IMR-90 (cell line): Measurements from ENCODE around the gene MOCS2. TPM values are rescaled to one million over a fixed set of nuclear protein-coding genes. Genes with fewer than 3 reads are reported as not detected.
A peak's percentile ranks its signal among the peaks of the same experiment; 100 is the strongest.

Experiments
- ATAC-seq: fragments of 200-7000 bp; cut with Tn5 transposase; 2 replicates; pipeline ENCODE4 v1.9.1; 2020; ENCODE audit warnings: low read depth, mild to moderate bottlenecking, moderate library complexity
- BruUV-seq: library from RNA; stranded (reverse); fragments of 400-500 nt; replicated peaks from 2 replicates; lab custom pipeline; 2021; lab: Mats Ljungman, UMichigan
- CTCF ChIA-PET: fragments of 300-600 bp; formaldehyde crosslinking; extraction: SDS; loops from one replicate; lab custom pipeline; 2021; ENCODE audit warnings: antibody characterized with exemption; lab: Yijun Ruan, JAX
- POLR2A ChIA-PET: fragments of 300-600 bp; sonication (Branson Sonifier 250); formaldehyde crosslinking; loops from one replicate; lab custom pipeline; 2022; ENCODE audit warnings: antibody characterized with exemption; ENCODE audit not compliant: unreplicated experiment; lab: Charles Lee
- DNase-seq: peaks from one replicate; pipeline ENCODE4 v3.0.0; 2013
- H2AFZ ChIP-seq: replicated peaks from 2 replicates; pipeline ENCODE3; 2013; ENCODE audit warnings: low read length, mild to moderate bottlenecking; ENCODE audit not compliant: poor library complexity
- H2AK5ac ChIP-seq: 2 replicates; pipeline ENCODE4 v1.6.1; 2013; ENCODE audit warnings: low read depth, low read length, inconsistent platforms
- H2AK9ac ChIP-seq: replicated peaks from 2 replicates; pipeline ENCODE3; 2013; ENCODE audit warnings: mild to moderate bottlenecking, low read depth, low read length, moderate library complexity; ENCODE audit not compliant: poor library complexity
- H2BK120ac ChIP-seq: 2 replicates; pipeline ENCODE4 v1.6.1; 2013; ENCODE audit warnings: low read depth, low read length, inconsistent platforms
- H2BK15ac ChIP-seq: 3 replicates; pipeline ENCODE4 v1.6.1; 2013; ENCODE audit warnings: low read depth, low read length, inconsistent platforms
- H2BK20ac ChIP-seq: 2 replicates; pipeline ENCODE4 v1.6.1; 2013; ENCODE audit warnings: low read depth, mild to moderate bottlenecking, inconsistent platforms, low read length, moderate library complexity
- H2BK5ac ChIP-seq: 2 replicates; pipeline ENCODE4 v1.6.1; 2013; ENCODE audit warnings: mild to moderate bottlenecking, low read depth, low read length, inconsistent platforms; ENCODE audit not compliant: poor library complexity, severe bottlenecking
- H3K14ac ChIP-seq: replicated peaks from 2 replicates; pipeline ENCODE4 v1.6.1; 2013; ENCODE audit warnings: low read depth, low read length, inconsistent platforms
- H3K18ac ChIP-seq: 2 replicates; pipeline ENCODE4 v1.6.1; 2013; ENCODE audit warnings: low read depth, low read length, control low read depth
- H3K23ac ChIP-seq: 2 replicates; pipeline ENCODE4 v1.6.1; 2013; ENCODE audit warnings: low read depth, low read length, inconsistent platforms
- H3K27ac ChIP-seq: 2 replicates; pipeline ENCODE4 v1.5.1; 2013; ENCODE audit warnings: mild to moderate bottlenecking, control low read depth, low read length; ENCODE audit not compliant: insufficient read depth
- H3K27me3 ChIP-seq: 2 replicates; pipeline ENCODE4 v1.6.1; 2013; ENCODE audit warnings: low read length; ENCODE audit not compliant: control insufficient read depth, insufficient read depth
- H3K36me3 ChIP-seq: 2 replicates; pipeline ENCODE4 v1.6.1; 2013; ENCODE audit warnings: low read length, mixed read lengths; ENCODE audit not compliant: control insufficient read depth, insufficient read depth
- H3K4ac ChIP-seq: 2 replicates; pipeline ENCODE4 v1.6.1; 2013; ENCODE audit warnings: low read depth, low read length, inconsistent platforms
- H3K4me1 ChIP-seq: 2 replicates; pipeline ENCODE4 v1.6.1; 2013; ENCODE audit warnings: low read length, mixed read lengths; ENCODE audit not compliant: control insufficient read depth, insufficient read depth
- H3K4me2 ChIP-seq: 2 replicates; pipeline ENCODE4 v1.6.1; 2013; ENCODE audit warnings: low read depth, mild to moderate bottlenecking, control low read depth, low read length, moderate library complexity
- H3K4me3 ChIP-seq: 2 replicates; pipeline ENCODE4 v1.5.1; 2013; ENCODE audit warnings: low read depth, mild to moderate bottlenecking, control low read depth, low read length, moderate library complexity; ENCODE audit not compliant: insufficient read depth
- H3K56ac ChIP-seq: 2 replicates; pipeline ENCODE4 v1.6.1; 2013; ENCODE audit warnings: low read length, inconsistent platforms; ENCODE audit not compliant: insufficient read depth; ENCODE audit errors: extremely low read depth
- H3K79me1 ChIP-seq, 2 experiments: 2 replicates each; pipeline ENCODE4 v1.6.1; 2013; ENCODE audit warnings: low read length in 2 of 2, inconsistent platforms in 1 of 2, low read depth in 1 of 2
- H3K9ac ChIP-seq: 2 replicates; pipeline ENCODE4 v1.6.1; 2013; ENCODE audit warnings: low read depth, low read length, control low read depth
- H3K9me1 ChIP-seq: 2 replicates; pipeline ENCODE4 v1.6.1; 2013; ENCODE audit warnings: low read length, inconsistent platforms; ENCODE audit not compliant: insufficient read depth
- H3K9me3 ChIP-seq: 2 replicates; pipeline ENCODE4 v1.6.1; 2013; ENCODE audit warnings: low read length; ENCODE audit not compliant: control insufficient read depth, insufficient read depth
- H4K20me1 ChIP-seq: 2 replicates; pipeline ENCODE4 v1.6.1; 2013; ENCODE audit warnings: low read length, inconsistent platforms; ENCODE audit not compliant: insufficient read depth
- H4K5ac ChIP-seq: 2 replicates; pipeline ENCODE4 v1.6.1; 2013; ENCODE audit warnings: mild to moderate bottlenecking, low read depth, low read length, control low read depth
- H4K8ac ChIP-seq, 2 experiments: 2 replicates each; pipeline ENCODE4 v1.6.1; 2013; ENCODE audit warnings: low read depth in 2 of 2, low read length in 2 of 2, control low read depth in 1 of 2, inconsistent platforms in 1 of 2
- H4K91ac ChIP-seq: 2 replicates; pipeline ENCODE4 v1.6.1; 2013; ENCODE audit warnings: low read depth, low read length, inconsistent platforms; ENCODE audit not compliant: insufficient read depth
- BHLHE40 ChIP-seq: fragments of 150-350 bp; IDR thresholded peaks from 2 replicates; pipeline ENCODE4 v1.6.1; 2016; ENCODE audit warnings: mild to moderate bottlenecking, low read depth, low read length
- CEBPB ChIP-seq: IDR thresholded peaks from 2 replicates; pipeline ENCODE4 v1.6.1; 2012; ENCODE audit warnings: low read depth, low read length, improper control_type of control experiment
- CTCF ChIP-seq: conservative IDR thresholded peaks from 2 replicates; pipeline ENCODE4 v1.5.1; 2012; ENCODE audit warnings: mild to moderate bottlenecking, low read depth, low read length, improper control_type of control experiment
- ELK1 ChIP-seq: fragments of 150-350 bp; IDR thresholded peaks from 2 replicates; pipeline ENCODE4 v1.6.1; 2016; ENCODE audit warnings: low read depth, mild to moderate bottlenecking, low read length, moderate library complexity, borderline replicate concordance
- FOS ChIP-seq: fragments of 150-350 bp; IDR thresholded peaks from 2 replicates; pipeline ENCODE4 v1.6.1; 2016; ENCODE audit warnings: low read depth, low read length
- MAFK ChIP-seq: IDR thresholded peaks from 2 replicates; pipeline ENCODE4 v1.6.1; 2012; ENCODE audit warnings: low read depth, low read length, improper control_type of control experiment
- MAZ ChIP-seq: IDR thresholded peaks from 2 replicates; pipeline ENCODE4 v1.6.1; 2012; ENCODE audit warnings: low read depth, mild to moderate bottlenecking, low read length, improper control_type of control experiment, moderate library complexity, borderline replicate concordance
- MXI1 ChIP-seq: IDR thresholded peaks from 2 replicates; pipeline ENCODE4 v1.6.1; 2012; ENCODE audit warnings: low read depth, mild to moderate bottlenecking, low read length, moderate library complexity, borderline replicate concordance
- NFE2L2 ChIP-seq: fragments of 150-350 bp; IDR thresholded peaks from 2 replicates; pipeline ENCODE4 v1.6.1; 2016; ENCODE audit warnings: low read depth, mild to moderate bottlenecking, low read length
- RCOR1 ChIP-seq: IDR thresholded peaks from 2 replicates; pipeline ENCODE4 v1.6.1; 2012; ENCODE audit warnings: mild to moderate bottlenecking, low read length, improper control_type of control experiment; ENCODE audit not compliant: insufficient replicate concordance
- RFX5 ChIP-seq: IDR thresholded peaks from 2 replicates; pipeline ENCODE4 v1.8.0; 2012; ENCODE audit warnings: low read depth, mild to moderate bottlenecking, low read length, moderate library complexity
- SMC3 ChIP-seq: fragments of 150-350 bp; IDR thresholded peaks from 2 replicates; pipeline ENCODE4 v1.6.1; 2016; ENCODE audit warnings: low read depth, mild to moderate bottlenecking, antibody characterized with exemption, low read length, moderate library complexity
- USF2 ChIP-seq: fragments of 150-350 bp; IDR thresholded peaks from 2 replicates; pipeline ENCODE4 v1.6.1; 2017; ENCODE audit warnings: mild to moderate bottlenecking, antibody characterized with exemption, low read length, low read depth
- WGBS, 2 experiments: methylation state at CpG; one replicate each; pipeline versions ENCODE4 v1.1.5 to v1.1.7; 2013; ENCODE audit warnings: missing lambda C conversion rate in 2 of 2; ENCODE audit not compliant: insufficient read length in 1 of 2; ENCODE audit errors: extremely low coverage in 2 of 2; 5-methylcytosine and 5-hydroxymethylcytosine counted together
- dilution Hi-C: fragments of 300-500 bp; cut with HindIII; formaldehyde crosslinking; loops from one replicate; pipeline ENCODE4 v1.14.3; 2018; ENCODE audit warnings: low sequenced_read_pairs; ENCODE audit not compliant: unreplicated experiment
- in situ Hi-C: fragments of 300-500 bp; cut with MboI; formaldehyde crosslinking; loops from 3 replicates; pipeline ENCODE4 v1.14.3; 2019; ENCODE audit warnings: low sequenced_read_pairs, inconsistent platforms, mixed read lengths
- intact Hi-C: fragments of 100-400 bp; cut with micrococcal nuclease; formaldehyde crosslinking; loops from 2 replicates; pipeline ENCODE4 v1.10.0; 2022
- polyA plus RNA-seq, 3 experiments: library from polyadenylated mRNA; depleted of rRNA; stranded (reverse); fragments of >200 nt; gene quantifications; 2 replicates each; pipeline ENCODE4 v1.2.3, GENCODE V29; 2012; ENCODE audit warnings: low replicate concordance in 1 of 3
- total RNA-seq: library from RNA; depleted of rRNA; stranded (reverse); fragments of >200 nt; gene quantifications from 2 replicates; pipeline ENCODE4 v1.2.3, GENCODE V29; 2012

Gene MOCS2
- total and polyA plus RNA-seq, 2 of the 4 experiments (the other 2 are of a cell fraction): 36.4 to 40.0 TPM

GRCh38 chr5:53071298-53071697 lies 38.3 kb downstream of the MOCS2 start:
- Histone ChIP-seq H3K4me2 (no peak overlapping the region; the same call in 1 of the 2 replicates), H3K36me3 (peaks cover 23% of the 10 kb centered on the region), H4K8ac (peak overlapping the region; percentile 8 to 71; a peak in 2 of 4 replicates), H3K4ac (peak overlapping the region; percentile 38; the same call in 1 of the 2 replicates), H3K14ac (peak overlapping the region; percentile 16; the same call in 1 of the 2 replicates), H2BK5ac (peak overlapping the region; percentile 78), H3K23ac (peak overlapping the region; percentile 50; the same call in 1 of the 2 replicates), H3K79me1 (peaks cover 8 to 21% of the 10 kb centered on the region in 2 experiments; a peak in 3 of 4 replicates), H2BK120ac (peak overlapping the region; percentile 42), H2AK9ac (no peak overlapping the region), H3K18ac (peak overlapping the region; percentile 55), H3K56ac (0 out of 2 replicates have a peak overlapping the region, but pooled peaks have one; percentile 47), H4K20me1 (no peaks in the 10 kb centered on the region), H3K9me3 (no peaks in the 10 kb centered on the region), H2BK15ac (0 out of 3 replicates have a peak overlapping the region, but pooled peaks have one; percentile 4), H2AFZ (no peak overlapping the region), H3K9me1 (peaks cover 3% of the 10 kb centered on the region; the same call in 1 of the 2 replicates), H3K27ac (peak overlapping the region; percentile 24), H2AK5ac (no peak overlapping the region), H3K9ac (no peak overlapping the region), H4K91ac (no peak overlapping the region), H3K4me3 (no peak overlapping the region), H3K4me1 (peaks cover 5% of the 10 kb centered on the region), H3K27me3 (no peaks in the 10 kb centered on the region), H4K5ac (0 out of 2 replicates have a peak overlapping the region, but pooled peaks have one; percentile 24), H2BK20ac (peak overlapping the region; percentile 20; the same call in 1 of the 2 replicates)
- TF ChIP-seq RFX5 (no peak), ELK1 (no peak), MXI1 (no peak), USF2 (no peak), RCOR1 (no peak), CTCF (no peak), FOS (no peak), SMC3 (no peak), NFE2L2 (no peak), MAFK (no peak), BHLHE40 (no peak), CEBPB (no peak), MAZ (no peak)
- in situ Hi-C loops (no loop called here), intact Hi-C loops (loop anchor here (2.0 kb wide), 1 partner anchor 122 kb away; no protein-coding TSS in a partner anchor), dilution Hi-C loops (loop anchor here (25.0 kb wide), 1 partner anchor 109 kb away; no protein-coding TSS in a partner anchor)
- DNase-seq (no peak), ATAC-seq (peak; percentile 36)
- no CpG with 5 or more reads among the region's 2 CpGs for WGBS, 2 experiments
- ChIA-PET CTCF (interaction anchor here (1.0 to 1.4 kb wide), 2 partner anchors 39 to 122 kb away, joined by 4 to 5 read pairs; no protein-coding TSS in a partner anchor), POLR2A (no interaction called here)
- no TSS peak for BruUV-seq
